Measurements from ENCODE around the gene NRCAM. TPM values are rescaled to one million over a fixed set of nuclear protein-coding genes. Genes with fewer than 3 reads are reported as not detected.

NRCAM gene
- total and polyA plus RNA-seq, 2 of the 8 experiments (the other 6 are each of a cell fraction or from before 2014, with no cell fraction given), result 2.7 to 3.8 TPM

DNA sequence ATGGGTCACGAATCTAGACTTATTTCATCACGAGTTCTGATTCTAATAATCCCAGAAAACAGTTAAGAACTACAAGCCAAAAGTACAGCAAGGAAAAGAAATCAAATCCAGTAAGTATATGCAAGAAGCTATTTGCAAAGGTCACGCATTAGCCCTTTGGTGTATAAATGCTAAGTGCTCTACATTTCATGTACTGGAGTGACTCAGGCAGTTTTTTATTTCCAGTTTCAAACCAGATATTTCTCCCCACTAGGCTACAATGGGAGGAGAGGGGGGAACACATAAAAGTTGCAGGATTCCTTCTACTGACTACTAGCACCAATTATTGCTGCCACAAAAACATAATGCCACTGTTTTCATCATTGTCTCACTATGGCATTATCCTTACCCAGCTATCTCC is 148.0 kb downstream of the NRCAM start:
- H2BK20ac ChIP-seq (ENCODE audit: low read length), result no peak overlapping the region
- no peak overlapping the region for H3K23ac ChIP-seq (ENCODE audit: insufficient read length)
- no peak overlapping the region for H3K56ac ChIP-seq (replicated peaks; ENCODE audit: insufficient read length, low read depth, low read length)
- no peak overlapping the region for H3K14ac ChIP-seq (ENCODE audit: insufficient read length)
- H2BK5ac ChIP-seq (ENCODE audit: low read depth, low read length), result no peak overlapping the region
- no peak overlapping the region for H3K4me2 ChIP-seq (ENCODE audit: insufficient read depth in 1 of 2, low read depth in 2 of 2, low read length in 2 of 2)
- H2BK12ac ChIP-seq (ENCODE audit: low read depth, low read length), result no peak overlapping the region
- CTCF ChIA-PET (ENCODE audit: partially characterized antibody), result interaction anchor here (0.8 kb wide), 1 partner anchor 133 kb away, joined by 4 read pairs; no protein-coding TSS in a partner anchor
- no peak overlapping the region for H2AFZ ChIP-seq (ENCODE audit: low read length)
- no peaks in the 10 kb centered on the region for H3K79me1 ChIP-seq (ENCODE audit: low read depth, low read length)
- no peak overlapping the region for H2BK120ac ChIP-seq (replicated peaks; ENCODE audit: low read depth, low read length)
- H3K79me2 ChIP-seq (ENCODE audit: control insufficient read depth in 1 of 2, insufficient read depth in 2 of 2, low read length in 2 of 2), result no peaks in the 10 kb centered on the region
- POLR2A ChIA-PET (ENCODE audit: partially characterized antibody), result no interaction called here
- H4K8ac ChIP-seq (ENCODE audit: extremely low read depth, insufficient read depth, low read length), result no peak overlapping the region
- H3K27ac ChIP-seq (ENCODE audit: low read depth, low read length), result no peak overlapping the region
- no peak overlapping the region for H4K5ac ChIP-seq (ENCODE audit: insufficient read length, low read depth, low read length)
- H3K4me3 ChIP-seq (ENCODE audit: extremely low read depth in 1 of 4, insufficient read depth in 2 of 4, low read depth in 3 of 4, low read length in 4 of 4), result no peak overlapping the region
- no peaks in the 10 kb centered on the region for H3K36me3 ChIP-seq (ENCODE audit: control insufficient read depth in 2 of 4, insufficient read depth in 4 of 4, low read length in 3 of 4)
- no peak overlapping the region for H2AK5ac ChIP-seq (ENCODE audit: low read depth, low read length)
- no peak overlapping the region for H2BK15ac ChIP-seq (ENCODE audit: low read length)
- no peak overlapping the region for H3K18ac ChIP-seq (ENCODE audit: extremely low read depth, low read length)
- H3K4me1 ChIP-seq (replicated peaks in 1 of 4; ENCODE audit: control insufficient read depth in 3 of 4, insufficient read depth in 4 of 4, low read length in 3 of 4), result peaks cover 0 to 13% (median 7%) of the 10 kb centered on the region in 4 experiments; a peak in 4 of 7 replicates
- no peak for DNase-seq (ENCODE audit: low read depth in 1 of 2, low spot score in 2 of 2)
- WGBS, 2 experiments (ENCODE audit: extremely low coverage in 1 of 2, insufficient coverage in 1 of 2, insufficient read length in 1 of 2, insufficient replicate concordance in 2 of 2, low coverage in 1 of 2, low lambda C conversion rate in 2 of 2, missing lambda C conversion rate in 1 of 2), result 79% methylated on average over 3 of the region's 3 CpGs; no CpG with 5 or more reads in 1 of the 2 experiments
- no peak overlapping the region for H4K91ac ChIP-seq (replicated peaks; ENCODE audit: insufficient read length, low read length)
- H3K27me3 ChIP-seq (replicated peaks in 1 of 4; ENCODE audit: control insufficient read depth in 3 of 4, extremely low read depth in 1 of 4, insufficient read depth in 3 of 4, low read length in 3 of 4), result no peaks in the 10 kb centered on the region
- no peaks in the 10 kb centered on the region for H3K23me2 ChIP-seq (ENCODE audit: low read depth, low read length)
- no peak for TF ChIP-seq CEBPB (IDR thresholded peaks at IDR 0.05; ENCODE audit: low read depth, low read length)
- no peak for TF ChIP-seq CREB1 (IDR thresholded peaks at IDR 0.05)
- TF ChIP-seq KDM4A (IDR thresholded peaks at IDR 0.05; ENCODE audit: low read depth, low read length, severe bottlenecking), result no peak
- no peak for TF ChIP-seq BCL11A (IDR thresholded peaks at IDR 0.05; ENCODE audit: low read depth in 2 of 2, low read length in 2 of 2)
- no peak for TF ChIP-seq JUN (IDR thresholded peaks at IDR 0.05; ENCODE audit: low read depth, low read length)
- TF ChIP-seq POLR2A (IDR thresholded peaks at IDR 0.05; ENCODE audit: control extremely low read depth in 1 of 2, low read depth in 2 of 2, low read length in 2 of 2), result no peak
- no peak for TF ChIP-seq ASH2L (IDR thresholded peaks at IDR 0.05; ENCODE audit: low read length)
- no peak for TF ChIP-seq CHD1 (IDR thresholded peaks at IDR 0.05; ENCODE audit: low read depth, low read length)
- no peak for TF ChIP-seq FOSL1 (IDR thresholded peaks at IDR 0.05; ENCODE audit: insufficient read depth, low read depth, low read length)
- no peaks in the 10 kb centered on the region for H3K9me3 ChIP-seq (ENCODE audit: insufficient read depth in 2 of 2, low read depth in 1 of 2, low read length in 1 of 2)
- no peak overlapping the region for H3K4ac ChIP-seq (replicated peaks; ENCODE audit: insufficient read length, low read depth, low read length)
- FAIRE-seq, result no peak
- no peak overlapping the region for H3K9ac ChIP-seq (replicated peaks in 1 of 4; ENCODE audit: extremely low read depth in 1 of 4, low read depth in 3 of 4, low read length in 3 of 4)
- H4K20me1 ChIP-seq (replicated peaks in 1 of 2; ENCODE audit: control insufficient read depth in 1 of 2, insufficient read depth in 2 of 2, low read length in 2 of 2), result no peaks in the 10 kb centered on the region

Measured in H1 (cell line).